HEK293 (cell line): Measurements from ENCODE around the gene PARD3B.

Experiments
- CTCF ChIP-seq: fragments of 450-650 bp; formaldehyde crosslinking; IDR thresholded peaks from 2 replicates; pipeline ENCODE4 v1.5.1; 2016; ENCODE audit warnings: missing biosample characterization, missing genetic modification characterization
- ELK4 ChIP-seq: IDR thresholded peaks from 2 replicates; pipeline ENCODE4 v1.6.1; 2011; ENCODE audit warnings: mild to moderate bottlenecking, low read depth, low read length, borderline replicate concordance
- ZNF335 ChIP-seq: fragments of 450-650 bp; formaldehyde crosslinking; conservative IDR thresholded peaks from 2 replicates; pipeline ENCODE4 v1.5.1; 2016; ENCODE audit warnings: missing biosample characterization, missing genetic modification characterization

GRCh38 chr2:205077159-205077558, 531.9 kb downstream of the PARD3B start:
- TF ChIP-seq CTCF (tag by site-specific recombination) = no peak
- TF ChIP-seq ELK4 = no peak
- TF ChIP-seq ZNF335 (tag by site-specific recombination) = no peak
